Epithelial cell of esophagus (primary cell): ENCODE measurements around the gene SHC1.

Experiments
- DNase-seq: peaks from one replicate; pipeline ENCODE4 v3.0.0; 2010; ENCODE audit warnings: low read depth
- H3K4me3 ChIP-seq: 2 replicates; pipeline ENCODE4 v1.5.1; 2011; ENCODE audit warnings: mild to moderate bottlenecking, low read length, control low read depth
- TF ChIP-seq, protein P1 (sequence below): IDR thresholded peaks from 2 replicates; pipeline ENCODE4 v1.5.1; 2011; ENCODE audit warnings: low read depth, mild to moderate bottlenecking, low read length, control low read depth, inconsistent platforms; ENCODE audit not compliant: insufficient read depth; ENCODE audit errors: missing control alignments

The SHC1 gene

DNA sequence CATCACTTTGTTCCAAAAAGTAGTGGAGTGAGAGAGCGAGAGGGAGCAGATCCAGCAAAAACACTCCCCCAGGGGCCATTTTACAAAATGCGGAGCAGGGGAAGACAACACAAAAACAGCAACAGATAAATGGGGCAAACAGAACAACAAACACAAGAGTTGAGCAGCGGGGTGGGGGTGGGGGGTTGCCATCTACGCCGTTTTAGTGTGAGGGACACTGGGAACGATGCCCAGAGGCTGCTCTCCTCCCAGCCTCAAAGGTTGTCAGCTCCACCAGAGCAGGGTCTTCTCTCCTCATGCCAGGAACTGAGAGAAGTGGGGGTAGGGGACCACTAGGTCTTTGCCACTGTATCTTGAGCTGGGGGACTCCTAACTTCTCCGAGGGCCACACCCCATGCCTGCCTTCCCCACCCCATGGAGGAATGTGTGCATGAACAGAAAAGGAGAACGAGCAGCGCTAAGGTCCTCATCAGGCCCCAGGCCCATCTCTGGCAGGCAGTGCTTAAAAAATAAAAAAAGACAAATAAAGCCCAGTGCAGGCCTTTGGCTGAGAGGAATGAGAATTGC, 13.4 kb downstream of the SHC1 start:
- DNase-seq: no peak
- TF ChIP-seq, protein P1, sequence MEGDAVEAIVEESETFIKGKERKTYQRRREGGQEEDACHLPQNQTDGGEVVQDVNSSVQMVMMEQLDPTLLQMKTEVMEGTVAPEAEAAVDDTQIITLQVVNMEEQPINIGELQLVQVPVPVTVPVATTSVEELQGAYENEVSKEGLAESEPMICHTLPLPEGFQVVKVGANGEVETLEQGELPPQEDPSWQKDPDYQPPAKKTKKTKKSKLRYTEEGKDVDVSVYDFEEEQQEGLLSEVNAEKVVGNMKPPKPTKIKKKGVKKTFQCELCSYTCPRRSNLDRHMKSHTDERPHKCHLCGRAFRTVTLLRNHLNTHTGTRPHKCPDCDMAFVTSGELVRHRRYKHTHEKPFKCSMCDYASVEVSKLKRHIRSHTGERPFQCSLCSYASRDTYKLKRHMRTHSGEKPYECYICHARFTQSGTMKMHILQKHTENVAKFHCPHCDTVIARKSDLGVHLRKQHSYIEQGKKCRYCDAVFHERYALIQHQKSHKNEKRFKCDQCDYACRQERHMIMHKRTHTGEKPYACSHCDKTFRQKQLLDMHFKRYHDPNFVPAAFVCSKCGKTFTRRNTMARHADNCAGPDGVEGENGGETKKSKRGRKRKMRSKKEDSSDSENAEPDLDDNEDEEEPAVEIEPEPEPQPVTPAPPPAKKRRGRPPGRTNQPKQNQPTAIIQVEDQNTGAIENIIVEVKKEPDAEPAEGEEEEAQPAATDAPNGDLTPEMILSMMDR: no peak
- H3K4me3 ChIP-seq: no peak overlapping the region

DNA sequence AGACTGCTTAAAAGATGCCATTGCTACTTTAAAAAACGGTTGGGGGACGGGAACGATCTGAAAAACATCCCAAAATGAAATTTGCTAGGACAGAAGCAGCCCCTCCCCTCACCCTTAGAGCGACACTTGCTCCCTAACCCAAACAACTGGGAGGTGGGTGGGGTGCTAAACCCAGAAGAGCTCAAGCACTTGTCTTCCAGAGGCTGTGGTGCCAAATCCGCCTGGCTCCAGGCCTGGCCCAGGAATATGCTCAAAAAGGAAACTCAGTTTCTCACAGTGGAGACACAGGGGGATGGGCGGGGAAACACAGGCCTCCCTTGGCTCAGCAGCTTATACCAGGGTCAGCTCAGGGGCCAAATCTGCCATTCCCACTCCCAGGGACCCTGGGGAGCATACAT, 14.0 kb downstream of the SHC1 start:
- peak overlapping the region; percentile 72 for H3K4me3 ChIP-seq
- TF ChIP-seq, protein P1: no peak
- no peak for DNase-seq

DNA sequence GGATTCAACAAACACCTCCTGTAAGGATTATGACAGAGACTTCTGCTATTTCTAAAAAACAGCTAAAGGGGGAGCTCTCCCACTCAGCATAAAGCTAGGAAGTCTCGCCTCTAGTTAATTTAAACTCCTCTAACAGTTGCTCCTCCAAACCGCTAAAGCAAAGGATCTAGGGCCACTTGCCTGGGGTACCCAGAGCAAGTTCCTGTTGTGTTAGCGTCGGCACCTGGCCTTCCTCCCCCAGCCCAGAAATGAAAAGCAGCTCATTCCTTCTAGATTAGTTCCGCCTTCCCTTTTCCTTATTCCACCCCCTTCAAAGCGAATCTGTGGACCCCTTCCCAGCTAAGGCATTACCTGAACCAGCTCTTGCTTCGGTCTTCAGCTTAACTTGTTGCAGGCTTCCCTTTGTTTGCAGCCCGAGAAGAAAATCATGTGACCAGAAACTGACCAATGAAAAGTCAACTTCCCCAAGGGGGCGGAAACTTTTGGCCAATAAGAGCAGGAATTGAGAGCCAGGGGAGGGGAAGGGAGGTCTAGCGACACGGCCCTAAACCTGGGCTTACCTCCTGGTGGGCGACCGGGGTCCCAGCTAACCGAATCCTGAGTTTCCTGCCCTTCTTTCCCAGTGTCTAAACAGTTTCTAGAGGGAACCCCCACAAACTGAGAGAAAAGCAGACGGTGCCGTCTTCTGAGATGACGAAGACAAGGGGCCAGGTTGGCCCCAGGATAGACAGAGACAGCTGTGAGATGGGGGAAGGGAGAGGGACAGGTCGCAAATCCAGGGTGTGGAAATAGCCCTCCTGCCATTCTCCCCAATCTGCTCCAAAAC, 14.6 kb downstream of the SHC1 start, which contains the start of gene PBXIP1:
PBXIP1 (minus strand) TSS at position 382 of the 826 bp plus-strand sequence. CDS start 2,378 bp downstream, outside the sequence.
- DNase-seq: peak; percentile 88
- H3K4me3 ChIP-seq: peak within 1 kb of the TSS; percentile 72
- TF ChIP-seq, protein P1: peak; percentile 27

DNA sequence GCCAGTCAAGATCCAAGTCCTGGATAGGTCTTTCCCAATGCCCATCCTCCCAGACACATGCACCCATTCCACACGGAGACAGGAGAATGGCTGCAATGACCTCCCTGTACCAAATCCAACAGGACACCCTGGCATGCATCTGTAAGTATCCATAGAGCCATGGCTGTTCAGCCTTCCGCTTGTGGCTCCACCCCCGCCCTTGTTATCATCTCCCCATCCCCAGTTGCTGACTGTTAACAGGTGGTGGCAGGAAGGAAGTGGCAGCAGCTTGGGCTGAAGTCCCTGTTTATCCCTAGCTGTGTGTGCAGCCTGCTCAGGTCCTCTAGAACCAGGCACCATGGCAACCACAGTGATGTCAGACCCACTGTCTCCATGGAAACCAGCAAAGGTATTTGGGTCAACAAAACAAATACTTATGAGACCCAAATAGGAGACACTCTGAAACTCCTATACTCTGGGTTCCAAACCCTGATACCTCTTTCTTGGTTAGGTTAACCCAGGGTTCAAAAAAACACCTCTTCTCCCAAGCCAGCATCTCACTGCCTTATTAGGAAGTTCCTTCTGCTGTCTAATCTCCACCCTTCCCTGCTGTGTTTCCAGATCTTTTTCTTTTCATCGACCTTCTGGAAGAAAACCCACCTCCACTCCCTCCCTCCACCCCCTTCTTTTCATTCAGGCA, 15.4 kb downstream of the SHC1 start:
- peak overlapping the region; percentile 72 for H3K4me3 ChIP-seq
- TF ChIP-seq, protein P1: no peak
- peak; percentile 27 for DNase-seq

DNA sequence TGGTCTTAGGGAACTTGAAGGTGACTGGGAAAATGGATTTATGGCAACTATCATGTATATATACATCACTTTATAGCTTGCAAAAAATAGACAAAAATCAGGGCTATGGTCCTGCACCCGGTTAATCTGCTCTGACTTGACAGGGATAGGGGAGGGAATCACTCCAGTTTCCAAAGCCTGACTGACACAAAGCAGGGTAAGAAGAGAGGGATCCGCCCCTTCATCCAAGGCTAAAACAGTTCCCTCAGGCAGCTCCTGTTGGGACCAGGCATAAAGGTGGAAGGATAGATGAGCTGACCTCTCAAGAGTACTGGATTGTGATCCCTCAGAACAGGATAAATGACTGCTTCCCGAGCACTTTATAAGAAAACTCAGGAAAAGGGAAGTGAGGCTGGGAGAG, 16.0 kb downstream of the SHC1 start:
- TF ChIP-seq, protein P1: no peak
- no peak for DNase-seq
- H3K4me3 ChIP-seq: no peak overlapping the region

DNA sequence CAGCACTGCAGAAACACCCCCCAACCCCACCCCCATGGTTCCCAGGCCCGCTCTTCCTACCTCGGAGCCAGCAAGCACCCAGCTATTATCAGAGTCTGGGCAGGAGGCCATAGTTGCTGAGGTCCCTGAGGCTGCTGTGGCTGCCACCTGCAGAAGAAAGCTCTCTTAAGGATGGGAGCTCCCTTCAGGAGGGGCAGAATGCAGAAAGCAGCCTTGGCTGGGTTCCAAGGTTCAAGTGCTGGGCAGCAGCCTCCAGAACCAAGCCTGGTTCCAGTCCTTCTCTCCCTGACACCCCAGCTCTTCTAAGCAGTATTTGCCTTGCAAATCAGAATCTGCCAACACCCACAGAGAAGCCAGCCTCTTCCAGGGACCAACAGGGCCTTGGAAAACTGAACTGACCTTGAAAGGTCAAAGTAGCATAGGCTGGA, 16.9 kb downstream of the SHC1 start:
- H3K4me3 ChIP-seq: no peak overlapping the region
- TF ChIP-seq, protein P1: no peak
- no peak for DNase-seq
